BE2C (cell line): ENCODE data around the gene TBX6.
"Not testable (repeated sequence)": the region's sequence is repeated elsewhere in the genome, so short reads cannot be mapped to it uniquely, and the experiment has no call there.

Source experiments
- DNase-seq: peaks from one replicate; pipeline ENCODE4 v3.0.0-alpha.2; 2020
- H3K27me3 ChIP-seq: fragments of 250-450 bp; sonication (Bioruptor Pico); 2 replicates; pipeline ENCODE4 v1.5.1; 2020; ENCODE audit warnings: mild to moderate bottlenecking
- H3K36me3 ChIP-seq: fragments of 250-450 bp; sonication (Bioruptor Pico); 2 replicates; pipeline ENCODE4 v1.5.1; 2020; ENCODE audit warnings: mild to moderate bottlenecking
- H3K4me1 ChIP-seq: fragments of 250-450 bp; sonication (Bioruptor Pico); 2 replicates; pipeline ENCODE4 v1.5.1; 2020
- H3K4me3 ChIP-seq: 2 replicates; pipeline ENCODE4 v1.5.1; 2011; ENCODE audit warnings: low read depth, low read length
- H3K9me3 ChIP-seq: fragments of 250-450 bp; sonication (Bioruptor Pico); 2 replicates; pipeline ENCODE4 v1.5.1; 2020
- CTCF ChIP-seq: IDR thresholded peaks from 2 replicates; pipeline ENCODE4 v1.5.1; 2012; ENCODE audit warnings: mild to moderate bottlenecking, low read depth, low read length

Gene TBX6

GRCh38 chr16:30131869-30132475, 40.2 kb upstream of the TBX6 start:
- Histone ChIP-seq H3K27me3 (no peaks in the 10 kb centered on the region), H3K36me3 (no peaks in the 10 kb centered on the region), H3K9me3 (no peaks in the 10 kb centered on the region), H3K4me3 (no peak overlapping the region), H3K4me1 (no peaks in the 10 kb centered on the region)
- DNase-seq: no peak
- no peak for TF ChIP-seq CTCF

- TF ChIP-seq CTCF: no peak
- DNase-seq: no peak
- Histone ChIP-seq H3K4me1 (no peaks in the 10 kb centered on the region), H3K36me3 (no peaks in the 10 kb centered on the region), H3K4me3 (no peak overlapping the region), H3K27me3 (no peaks in the 10 kb centered on the region), H3K9me3 (no peaks in the 10 kb centered on the region)
These were observed 36.3 kb upstream of the TBX6 start for GRCh38 chr16:30127993-30128392.

GRCh38 chr16:30125690-30126089, 34.0 kb upstream of the TBX6 start:
- not testable (repeated sequence) for H3K9me3 ChIP-seq, H3K4me1 ChIP-seq, H3K27me3 ChIP-seq, H3K36me3 ChIP-seq, DNase-seq, H3K4me3 ChIP-seq

GRCh38 chr16:30124985-30125379, 33.3 kb upstream of the TBX6 start:
- Histone ChIP-seq H3K4me1 (peaks cover 3% of the 10 kb centered on the region; the same call in 1 of the 2 replicates), H3K36me3 (no peaks in the 10 kb centered on the region), H3K4me3 (no peak overlapping the region), H3K27me3 (no peaks in the 10 kb centered on the region), H3K9me3 (no peaks in the 10 kb centered on the region)
- no peak for DNase-seq
- TF ChIP-seq CTCF: no peak

GRCh38 chr16:30122604-30123160, 31.0 kb upstream of the TBX6 start:
- no peak for DNase-seq
- H3K27me3 ChIP-seq: no peaks in the 10 kb centered on the region
- no peaks in the 10 kb centered on the region for H3K9me3 ChIP-seq
- peak overlapping the region; percentile 71 for H3K4me3 ChIP-seq
- peaks cover 4% of the 10 kb centered on the region; the same call in 1 of the 2 replicates for H3K36me3 ChIP-seq
- TF ChIP-seq CTCF: no peak
- H3K4me1 ChIP-seq: peaks cover 3% of the 10 kb centered on the region; the same call in 1 of the 2 replicates

- Histone ChIP-seq H3K9me3 (no peaks in the 10 kb centered on the region), H3K4me3 (peak overlapping the region; percentile 71), H3K27me3 (no peaks in the 10 kb centered on the region), H3K4me1 (peaks cover 3% of the 10 kb centered on the region; the same call in 1 of the 2 replicates), H3K36me3 (peaks cover 4% of the 10 kb centered on the region; the same call in 1 of the 2 replicates)
- no peak for TF ChIP-seq CTCF
- DNase-seq: no peak
These were observed 30.2 kb upstream of the TBX6 start for GRCh38 chr16:30121741-30122571.
